ENCODE measurements around the gene PRSS53.

Gene PRSS53

DNA sequence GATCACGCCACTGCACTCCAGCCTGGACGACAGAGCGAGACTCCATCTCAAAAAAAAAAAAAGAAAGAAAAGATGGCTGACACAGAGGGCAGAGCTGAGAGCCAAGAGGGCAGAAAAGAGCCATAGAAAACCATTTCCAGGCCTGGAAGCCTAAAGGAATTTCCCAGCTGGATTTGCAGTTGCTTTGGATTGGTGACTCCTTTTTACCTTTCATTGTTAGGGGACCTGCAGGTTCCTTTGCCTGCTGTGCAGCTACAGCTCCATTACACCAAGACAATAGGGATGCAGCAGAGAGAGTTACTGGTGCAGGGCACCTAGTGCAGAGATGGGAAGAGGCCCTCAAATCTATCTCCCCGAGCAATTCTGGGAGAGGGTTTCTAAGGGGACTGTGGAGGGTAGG, 33.1 kb downstream of the PRSS53 start:
- in situ Hi-C loops (cut with MboI; ENCODE audit: low sequenced_read_pairs), result no loop called here

- in situ Hi-C loops (cut with MboI; ENCODE audit: low sequenced_read_pairs), result no loop called here
These were observed 36.6 kb downstream of the PRSS53 start for GRCh38 chr16:31052114-31052513.

- in situ Hi-C loops (cut with MboI; ENCODE audit: low sequenced_read_pairs), result no loop called here
These were observed 38.3 kb downstream of the PRSS53 start for GRCh38 chr16:31050280-31051030.

GRCh38 chr16:31043898-31044481, 44.8 kb downstream of the PRSS53 start:
- in situ Hi-C loops (cut with MboI; ENCODE audit: low sequenced_read_pairs), result no loop called here

DNA sequence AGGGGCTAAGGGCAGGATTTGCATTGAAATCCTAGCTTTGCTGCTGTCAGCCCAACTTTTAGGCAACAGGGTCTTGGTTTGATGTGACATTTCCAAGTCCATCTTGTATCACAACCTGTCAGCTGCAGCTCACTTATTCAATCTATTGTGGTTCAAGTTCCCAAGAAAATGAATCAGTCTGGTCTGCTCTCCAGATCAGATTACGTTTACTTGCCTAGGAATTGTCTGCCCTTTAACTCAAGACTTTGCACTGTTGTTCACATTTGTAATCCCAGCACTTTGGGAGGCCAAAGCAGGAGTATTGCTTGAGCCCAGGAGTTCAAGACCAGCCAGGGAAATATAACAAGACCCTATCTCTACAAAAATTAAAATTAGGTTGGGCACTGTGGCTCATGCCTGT, 45.4 kb downstream of the PRSS53 start:
- in situ Hi-C loops (cut with MboI; ENCODE audit: low sequenced_read_pairs), result no loop called here

- in situ Hi-C loops (cut with MboI; ENCODE audit: low sequenced_read_pairs), result no loop called here
These were observed 45.9 kb downstream of the PRSS53 start for GRCh38 chr16:31042866-31043265.

- in situ Hi-C loops (cut with MboI; ENCODE audit: low sequenced_read_pairs), result no loop called here
These were observed 49.8 kb downstream of the PRSS53 start for GRCh38 chr16:31038993-31039392.

DNA sequence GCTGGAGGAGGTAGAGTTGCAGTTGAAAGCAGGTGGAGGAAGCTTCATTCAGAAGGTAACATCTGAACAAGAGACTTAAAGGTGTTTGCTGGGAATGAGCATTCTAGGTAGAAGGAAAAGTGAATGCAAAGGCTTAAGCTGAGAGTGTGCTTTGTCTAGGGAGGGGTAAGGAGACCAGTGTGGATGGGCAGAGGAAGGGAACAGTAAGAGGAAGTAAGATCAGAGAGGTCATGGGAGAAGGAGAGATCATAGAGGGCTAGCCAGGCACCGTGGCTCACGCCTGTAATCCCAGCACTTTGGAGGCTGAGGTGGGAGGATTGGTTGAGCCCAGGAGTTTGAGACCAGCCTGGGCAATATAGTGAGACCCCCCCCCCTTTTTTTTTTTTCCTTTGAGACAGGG, 52.1 kb downstream of the PRSS53 start:
- in situ Hi-C loops (cut with MboI; ENCODE audit: low sequenced_read_pairs), result no loop called here

DNA sequence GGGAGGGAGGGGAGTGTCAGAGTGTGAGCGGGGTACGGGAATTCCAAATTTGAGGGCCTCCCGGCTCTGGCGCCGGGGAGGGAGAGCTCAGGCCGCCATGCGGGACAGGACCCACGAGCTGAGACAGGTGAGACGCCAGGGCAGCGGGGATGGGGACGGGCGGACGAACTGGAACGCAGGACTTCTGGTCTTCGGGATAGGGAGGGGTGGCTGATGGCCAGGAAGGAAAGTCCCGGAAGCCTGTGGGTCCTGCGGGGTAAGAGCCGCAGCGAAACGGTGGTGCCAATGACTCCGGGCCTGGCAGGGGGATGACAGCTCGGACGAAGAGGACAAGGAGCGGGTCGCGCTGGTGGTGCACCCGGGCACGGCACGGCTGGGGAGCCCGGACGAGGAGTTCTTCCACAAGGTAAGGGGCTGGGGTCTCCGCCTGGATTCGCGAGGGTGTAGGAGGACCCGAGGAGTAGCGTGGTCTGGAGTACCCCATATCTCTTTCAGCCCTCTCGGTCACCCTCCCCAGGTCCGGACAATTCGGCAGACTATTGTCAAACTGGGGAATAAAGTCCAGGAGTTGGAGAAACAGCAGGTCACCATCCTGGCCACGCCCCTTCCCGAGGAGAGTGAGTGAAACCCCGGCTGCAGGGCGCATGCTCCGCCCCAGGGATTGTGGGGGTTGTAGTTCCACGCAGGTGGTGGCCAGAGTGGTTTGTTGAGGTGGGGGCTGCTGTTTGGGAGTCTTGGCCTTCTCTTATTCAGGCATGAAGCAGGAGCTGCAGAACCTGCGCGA, 54.8 kb downstream of the PRSS53 start:
- in situ Hi-C loops (cut with MboI; ENCODE audit: low sequenced_read_pairs), result no loop called here

Measured in HL-60/S4 treated with phorbol 12-myristate 13-acetate at 8.2 ng/mL for 4 days and 3 days (cell line).